Prostate gland (tissue), 2 donors: ENCODE results near the gene BDKRB2. TPM values are rescaled to one million over a fixed set of nuclear protein-coding genes. Genes with fewer than 3 reads are reported as not detected.
"Not testable (repeated sequence)": the region's sequence is repeated elsewhere in the genome, so short reads cannot be mapped to it uniquely, and the experiment has no call there.

Source experiments
- DNase-seq: peaks from one replicate; pipeline ENCODE4 v3.0.0-alpha.2; 2019; ENCODE audit warnings: low spot score
- H3K27ac ChIP-seq, 2 donors: fragments of 200-600 bp; sonication (generic); 2 replicates each; pipeline ENCODE4 v1.5.1; 2017 to 2019
- H3K27me3 ChIP-seq: fragments of 200-600 bp; sonication (generic); replicated peaks from 2 replicates; pipeline ENCODE4 v1.5.1; 2019; ENCODE audit not compliant: insufficient read depth
- H3K36me3 ChIP-seq, 2 donors: fragments of 200-600 bp; sonication (generic); 1 replicate in 1 of 2; 2 replicates in 1 of 2; pipeline versions ENCODE4 v1.5.1 to v1.8.1; 2017 to 2019
- H3K4me1 ChIP-seq: fragments of 200-600 bp; sonication (generic); replicated peaks from 2 replicates; pipeline ENCODE4 v1.5.1; 2019
- H3K4me3 ChIP-seq, 2 donors: fragments of 200-600 bp; sonication (generic); 2 replicates each; pipeline ENCODE4 v1.5.1; 2017 to 2019
- H3K9me3 ChIP-seq: fragments of 200-600 bp; sonication (generic); 2 replicates; pipeline ENCODE4 v1.5.1; 2017
- POLR2A ChIP-seq: fragments of 450-650 bp; IDR thresholded peaks from one replicate; pipeline ENCODE4 v1.6.1; 2016; ENCODE audit warnings: antibody characterized with exemption, mild to moderate bottlenecking
- POLR2AphosphoS5 ChIP-seq: sonication (generic); formaldehyde crosslinking; IDR thresholded peaks from one replicate; pipeline ENCODE4 v1.6.1; 2017; ENCODE audit warnings: antibody characterized with exemption
- WGBS: methylation state at CpG from one replicate; pipeline ENCODE4 v1.1.5; 2018; 5-methylcytosine and 5-hydroxymethylcytosine counted together
- intact Hi-C: fragments of 100-400 bp; cut with DNase I; formaldehyde crosslinking; loops from one replicate; pipeline ENCODE4 v1.14.2; 2022
- total RNA-seq, 2 donors: library from RNA; depleted of rRNA; stranded (reverse); fragments of >200 nt; gene quantifications; one replicate each; pipeline ENCODE4 v1.1.0, GENCODE V29; 2016
- TF ChIP-seq, protein P1 (sequence below), 4 experiments: fragments of 200-600 bp in 2 of 4; fragments of 450-650 bp in 2 of 4; sonication (generic) in 2 of 4; IDR thresholded peaks; 1 replicate in 3 of 4; 2 replicates in 1 of 4; pipeline ENCODE4 v1.5.1; 2016 to 2019; ENCODE audit warnings: antibody characterized with exemption in 4 of 4, mild to moderate bottlenecking in 2 of 4, moderate library complexity in 2 of 4

The BDKRB2 gene
- total RNA-seq, 2 donors from 2014 or later = 0.97 to 1.2 TPM

DNA sequence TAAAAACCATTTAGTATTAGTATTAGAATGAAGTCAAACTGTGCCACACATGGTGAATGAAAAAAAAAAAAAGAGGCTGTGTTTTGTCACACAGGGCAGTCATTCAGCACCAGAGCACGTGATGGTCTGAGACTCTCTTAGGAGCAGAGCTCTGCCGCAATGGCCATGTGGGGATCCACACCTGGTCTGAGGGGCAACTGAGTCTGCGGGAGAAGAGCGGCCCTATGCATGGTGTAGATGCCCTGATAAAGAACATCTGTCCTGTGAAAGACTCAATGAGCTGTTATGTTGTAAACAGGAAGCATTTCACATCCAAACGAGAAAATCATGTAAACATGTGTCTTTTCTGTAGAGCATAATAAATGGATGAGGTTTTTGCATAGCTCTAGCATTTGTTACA, 39.1 kb downstream of the BDKRB2 start:
- DNase-seq = no peak
- Histone ChIP-seq H3K27ac (no peak overlapping the region), H3K4me3 (no peak overlapping the region), H3K9me3 (no peaks in the 10 kb centered on the region), H3K4me1 (no peaks in the 10 kb centered on the region), H3K27me3 (no peaks in the 10 kb centered on the region), H3K36me3 (no peaks in the 10 kb centered on the region)
- TF ChIP-seq POLR2A (no peak), POLR2AphosphoS5 (no peak)
- TF ChIP-seq, protein P1, sequence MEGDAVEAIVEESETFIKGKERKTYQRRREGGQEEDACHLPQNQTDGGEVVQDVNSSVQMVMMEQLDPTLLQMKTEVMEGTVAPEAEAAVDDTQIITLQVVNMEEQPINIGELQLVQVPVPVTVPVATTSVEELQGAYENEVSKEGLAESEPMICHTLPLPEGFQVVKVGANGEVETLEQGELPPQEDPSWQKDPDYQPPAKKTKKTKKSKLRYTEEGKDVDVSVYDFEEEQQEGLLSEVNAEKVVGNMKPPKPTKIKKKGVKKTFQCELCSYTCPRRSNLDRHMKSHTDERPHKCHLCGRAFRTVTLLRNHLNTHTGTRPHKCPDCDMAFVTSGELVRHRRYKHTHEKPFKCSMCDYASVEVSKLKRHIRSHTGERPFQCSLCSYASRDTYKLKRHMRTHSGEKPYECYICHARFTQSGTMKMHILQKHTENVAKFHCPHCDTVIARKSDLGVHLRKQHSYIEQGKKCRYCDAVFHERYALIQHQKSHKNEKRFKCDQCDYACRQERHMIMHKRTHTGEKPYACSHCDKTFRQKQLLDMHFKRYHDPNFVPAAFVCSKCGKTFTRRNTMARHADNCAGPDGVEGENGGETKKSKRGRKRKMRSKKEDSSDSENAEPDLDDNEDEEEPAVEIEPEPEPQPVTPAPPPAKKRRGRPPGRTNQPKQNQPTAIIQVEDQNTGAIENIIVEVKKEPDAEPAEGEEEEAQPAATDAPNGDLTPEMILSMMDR (IDR thresholded peaks at IDR 0.05) = no peak
- intact Hi-C loops = no loop called here
- WGBS = 61% methylated on average over 5 of the region's 5 CpGs

DNA sequence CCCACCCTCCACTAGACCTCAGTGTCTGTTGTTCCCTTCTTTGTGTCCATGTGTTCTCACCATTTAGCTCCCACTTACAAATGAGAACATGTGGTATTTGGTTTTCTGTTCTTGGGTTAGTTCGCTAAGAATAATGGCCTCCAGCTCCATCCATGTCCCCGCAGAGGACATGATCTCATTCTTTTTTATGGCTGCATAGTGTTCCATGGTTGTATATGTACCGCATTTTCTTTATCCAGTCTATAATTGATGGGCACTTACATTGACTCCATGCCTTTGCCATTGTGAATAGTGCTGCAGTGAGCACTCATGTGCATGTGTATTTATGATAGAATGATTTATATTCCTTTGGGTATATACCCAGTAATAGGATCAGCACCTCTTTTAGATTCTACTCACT, 40.4 kb downstream of the BDKRB2 start:
- H3K9me3 ChIP-seq, H3K27ac ChIP-seq, H3K4me3 ChIP-seq, H3K36me3 ChIP-seq, intact Hi-C loops, DNase-seq, H3K4me1 ChIP-seq, H3K27me3 ChIP-seq: not testable (repeated sequence)
- 94% methylated on average over 3 of the region's 3 CpGs for WGBS

DNA sequence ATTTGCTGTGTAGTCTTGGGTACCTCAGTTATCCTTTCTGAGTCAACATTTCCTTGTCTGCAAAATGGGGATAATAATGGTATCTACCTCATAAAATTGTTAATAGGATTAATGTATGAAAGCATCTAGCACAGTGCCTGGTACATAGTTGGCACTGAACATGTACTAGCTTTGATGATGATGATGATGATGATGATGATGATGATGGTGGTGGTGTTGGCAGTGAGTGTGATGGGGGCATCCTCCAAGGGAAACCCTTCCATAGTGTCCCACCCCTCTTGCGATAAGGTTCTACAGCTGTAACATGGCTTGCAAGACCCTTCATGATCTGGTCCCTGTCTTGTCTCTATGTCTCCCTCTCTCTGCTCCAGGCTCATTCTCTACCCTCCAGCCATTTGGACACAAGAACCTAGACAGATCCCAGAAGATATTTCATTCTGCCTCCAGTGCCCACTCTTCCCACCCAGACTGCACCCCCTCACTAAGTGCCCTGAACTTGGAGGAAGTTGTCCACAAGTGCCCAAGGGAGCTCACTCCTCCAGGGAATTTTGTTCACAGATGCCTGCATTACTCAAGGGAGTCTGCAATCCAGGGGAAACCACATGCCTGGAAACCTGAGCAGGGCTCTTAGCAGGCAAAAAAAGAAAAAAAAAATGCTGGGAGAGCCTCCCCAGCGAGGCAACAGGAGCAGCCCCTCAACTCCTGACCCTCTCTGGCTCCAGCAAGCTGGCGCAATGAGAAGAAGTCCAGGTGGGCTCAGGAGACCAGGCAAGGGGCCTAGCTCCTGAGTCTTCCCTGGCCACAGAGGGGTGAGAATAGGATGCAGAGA, 41.3 kb downstream of the BDKRB2 start:
- no peak for DNase-seq
- intact Hi-C loops = no loop called here
- no peaks in the 10 kb centered on the region for H3K36me3 ChIP-seq
- H3K27ac ChIP-seq = no peak overlapping the region
- no peak overlapping the region for H3K4me3 ChIP-seq
- no peaks in the 10 kb centered on the region for H3K9me3 ChIP-seq
- H3K4me1 ChIP-seq = no peaks in the 10 kb centered on the region
- TF ChIP-seq, protein P1 (IDR thresholded peaks at IDR 0.05) = no peak
- TF ChIP-seq POLR2A (no peak), POLR2AphosphoS5 (no peak)
- 58% methylated on average over 3 of the region's 3 CpGs for WGBS
- H3K27me3 ChIP-seq = no peaks in the 10 kb centered on the region

DNA sequence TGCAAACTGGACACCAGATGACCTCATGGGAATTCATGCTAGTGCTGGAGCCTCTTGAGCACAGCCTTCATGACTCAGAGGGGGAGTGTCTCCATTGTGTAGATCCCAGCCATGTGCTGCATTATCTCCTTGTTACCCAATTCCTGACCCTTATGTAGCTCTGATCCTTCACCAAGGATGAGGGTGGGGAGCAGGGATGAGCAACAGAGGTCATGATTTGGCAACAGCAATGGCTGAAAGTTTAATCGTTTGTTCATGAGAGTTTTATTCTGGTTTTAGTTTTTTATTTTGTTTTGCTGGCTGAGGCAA, 41.9 kb downstream of the BDKRB2 start:
- Histone ChIP-seq H3K4me3 (no peak overlapping the region), H3K36me3 (no peaks in the 10 kb centered on the region), H3K27me3 (no peaks in the 10 kb centered on the region), H3K9me3 (no peaks in the 10 kb centered on the region), H3K27ac (no peak overlapping the region), H3K4me1 (no peaks in the 10 kb centered on the region)
- intact Hi-C loops = no loop called here
- no peak for DNase-seq
- 84% methylated on average over 1 of the region's 1 CpG for WGBS
- TF ChIP-seq, protein P1 (IDR thresholded peaks at IDR 0.05) = no peak
- TF ChIP-seq POLR2A (no peak), POLR2AphosphoS5 (no peak)

DNA sequence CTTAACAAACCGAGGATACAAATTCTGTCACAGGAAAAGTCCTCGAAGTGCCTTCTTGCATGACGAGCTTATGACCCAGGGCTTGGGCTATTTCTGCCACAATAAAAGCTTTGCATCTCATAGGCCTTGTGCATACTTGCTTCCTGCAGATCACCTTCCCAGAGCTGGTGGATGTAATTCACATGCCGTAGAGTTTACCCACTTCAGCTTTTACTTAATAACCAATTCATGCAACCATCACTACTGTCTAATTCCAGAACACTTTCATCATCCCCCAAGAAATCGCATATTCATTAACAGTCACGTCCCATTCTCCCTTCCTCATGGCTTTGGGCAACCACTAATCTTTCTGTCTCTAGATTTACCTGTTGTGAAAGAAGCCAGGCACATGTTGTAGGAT, 42.4 kb downstream of the BDKRB2 start:
- Histone ChIP-seq H3K4me3 (no peak overlapping the region), H3K27me3 (no peaks in the 10 kb centered on the region), H3K4me1 (no peaks in the 10 kb centered on the region), H3K27ac (no peak overlapping the region), H3K9me3 (no peaks in the 10 kb centered on the region), H3K36me3 (no peaks in the 10 kb centered on the region)
- 88% methylated on average over 6 of the region's 6 CpGs for WGBS
- no peak for DNase-seq
- intact Hi-C loops = no loop called here
- TF ChIP-seq, protein P1 (IDR thresholded peaks at IDR 0.05) = no peak
- TF ChIP-seq POLR2A (no peak), POLR2AphosphoS5 (no peak)
